ENCODE measurements around the gene CFAP141.
"Not testable (repeated sequence)": the region's sequence is repeated elsewhere in the genome, so short reads cannot be mapped to it uniquely, and the experiment has no call there.

The CFAP141 gene

GRCh38 chr1:154207262-154207661, 1.1 kb upstream of the CFAP141 start:
- DNase-seq: no peak

GRCh38 chr1:154205778-154206177, 355 bp downstream of the CFAP141 start:
- DNase-seq: not testable (repeated sequence)

- DNase-seq: no peak
These were observed 6.6 kb downstream of the CFAP141 start for GRCh38 chr1:154199563-154199879.

GRCh38 chr1:154198756-154199562, 7.2 kb downstream of the CFAP141 start:
- peak; percentile 65 for DNase-seq

GRCh38 chr1:154193821-154194220, 12.3 kb downstream of the CFAP141 start:
- DNase-seq: no peak

GRCh38 chr1:154192476-154192875, 13.7 kb downstream of the CFAP141 start:
- no peak for DNase-seq

GRCh38 chr1:154191990-154192461, 14.1 kb downstream of the CFAP141 start, which contains the start of gene TPM3:
TPM3 (minus strand) TSS chr1:154192100; CDS start chr1:154192018, 82 bp downstream.
- DNase-seq: no peak

GRCh38 chr1:154190550-154190949, 15.6 kb downstream of the CFAP141 start:
- DNase-seq: no peak

GRCh38 chr1:154186852-154187501, 19.2 kb downstream of the CFAP141 start:
- no peak for DNase-seq

- no peak for DNase-seq
These were observed 20.0 kb downstream of the CFAP141 start for GRCh38 chr1:154186177-154186576.

GRCh38 chr1:154183046-154183915, 22.9 kb downstream of the CFAP141 start:
- peak; percentile 97 for DNase-seq

- peak; percentile 66 for DNase-seq
These were observed 23.6 kb downstream of the CFAP141 start for GRCh38 chr1:154182344-154183045.

GRCh38 chr1:154181944-154182343, 24.2 kb downstream of the CFAP141 start:
- DNase-seq: no peak

- no peak for DNase-seq
These were observed 26.0 kb downstream of the CFAP141 start for GRCh38 chr1:154179946-154180687.

GRCh38 chr1:154178911-154179811, 27.0 kb downstream of the CFAP141 start:
- no peak for DNase-seq

GRCh38 chr1:154178013-154178412, 28.1 kb downstream of the CFAP141 start:
- no peak for DNase-seq

GRCh38 chr1:154176337-154176736, 29.8 kb downstream of the CFAP141 start:
- no peak for DNase-seq

- DNase-seq: no peak
These were observed 31.5 kb downstream of the CFAP141 start for GRCh38 chr1:154174654-154175053.

- no peak for DNase-seq
These were observed 34.3 kb downstream of the CFAP141 start for GRCh38 chr1:154171880-154172279.

GRCh38 chr1:154171223-154171583, 34.9 kb downstream of the CFAP141 start:
- DNase-seq: no peak

Measured in NCI-H2227 treated with DMSO at 0.1 percent for 48 hours (cell line).